ENCODE results near the gene S100B.

The S100B gene

DNA sequence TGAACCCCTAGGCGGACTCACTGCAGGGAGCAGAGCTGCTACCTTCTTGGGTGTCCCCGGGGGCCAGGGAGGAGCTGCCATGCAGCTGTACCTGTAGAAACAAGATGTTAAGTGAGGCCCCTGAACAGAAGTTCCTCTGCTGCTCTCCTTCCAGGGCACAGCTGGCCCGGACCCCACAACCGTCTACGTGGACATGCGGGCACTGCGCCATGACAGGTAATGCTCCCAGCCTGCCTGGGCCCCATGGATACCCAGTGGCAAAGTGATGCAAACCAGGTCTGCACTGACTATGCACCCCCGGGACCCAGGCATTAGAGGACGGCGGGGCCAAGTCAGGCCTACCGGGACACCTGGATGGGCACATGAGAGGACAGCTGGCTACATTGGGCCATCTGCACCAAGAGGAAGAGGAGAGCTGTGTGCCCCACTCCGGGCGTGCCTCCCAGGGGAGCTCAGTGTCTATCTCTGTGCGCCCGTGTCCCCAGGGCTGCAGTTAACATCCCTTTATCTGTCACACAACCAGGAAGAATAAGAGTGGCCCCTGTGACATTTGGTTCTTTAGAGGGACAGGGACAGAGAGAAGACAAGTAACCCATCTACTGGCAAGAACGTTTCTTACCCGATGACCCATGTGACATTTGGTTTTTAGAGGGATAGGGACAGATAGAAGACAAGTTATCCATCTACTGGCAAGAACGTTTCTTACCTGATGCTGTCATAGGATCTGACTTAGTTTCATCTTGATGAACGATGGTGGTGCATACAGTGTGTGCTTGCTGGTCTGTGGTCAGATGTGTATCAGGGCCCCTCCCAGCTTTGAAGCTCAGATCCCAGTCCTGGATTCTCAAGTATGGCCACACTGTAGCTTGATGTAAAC is 44.1 kb downstream of the S100B start:
- no peak for DNase-seq (ENCODE audit: low spot score)

GRCh38 chr21:46559291-46559983 is 45.4 kb downstream of the S100B start:
- no peak for DNase-seq (ENCODE audit: low spot score)

- DNase-seq (ENCODE audit: low spot score) = no peak
These were observed 46.9 kb downstream of the S100B start for GRCh38 chr21:46557919-46558392.

DNA sequence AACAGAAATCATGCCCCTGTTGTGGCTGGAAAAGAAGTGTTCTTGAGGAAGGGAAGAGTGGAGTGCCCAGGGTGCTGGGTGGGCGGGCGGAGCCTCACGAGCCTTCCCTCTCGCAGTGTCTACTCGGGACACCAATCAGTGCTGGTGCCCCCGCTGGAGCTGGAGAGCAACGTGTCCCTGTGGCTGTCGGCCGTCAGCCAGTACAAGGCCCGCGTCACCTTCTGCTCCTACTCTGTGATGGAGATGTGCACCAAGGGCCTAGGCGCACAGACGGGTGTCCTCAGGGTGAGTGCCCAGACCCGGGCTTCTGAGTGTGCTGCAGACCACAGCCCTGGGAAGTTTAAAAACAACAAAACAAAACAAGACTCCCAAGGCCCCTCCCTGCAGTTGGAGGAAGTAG is 47.4 kb downstream of the S100B start:
- no peak for DNase-seq (ENCODE audit: low spot score)

GRCh38 chr21:46556802-46557201 is 48.1 kb downstream of the S100B start:
- no peak for DNase-seq (ENCODE audit: low spot score)

- DNase-seq (ENCODE audit: low spot score) = no peak
These were observed 49.2 kb downstream of the S100B start for GRCh38 chr21:46555678-46556077.

DNA sequence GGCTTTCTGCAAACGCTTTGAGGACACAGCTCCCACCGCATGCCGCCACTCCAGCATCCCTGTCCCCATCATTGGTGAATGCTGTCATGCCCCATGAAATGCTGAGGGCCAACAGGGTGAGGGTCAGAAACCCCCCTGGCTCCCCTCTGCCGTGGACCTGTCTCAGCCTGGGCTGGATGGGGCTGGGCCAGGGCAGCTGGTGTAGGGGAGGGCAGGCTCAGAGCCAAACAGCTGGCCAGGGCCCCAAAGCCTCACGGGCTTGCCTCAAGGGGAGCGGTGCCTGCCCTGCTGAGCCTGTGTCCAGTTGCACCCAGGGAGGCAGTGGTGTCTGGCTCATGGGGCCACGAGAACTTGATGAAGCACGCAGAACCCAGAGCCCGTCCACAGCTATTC is 49.7 kb downstream of the S100B start:
- DNase-seq (ENCODE audit: low spot score) = no peak

DNA sequence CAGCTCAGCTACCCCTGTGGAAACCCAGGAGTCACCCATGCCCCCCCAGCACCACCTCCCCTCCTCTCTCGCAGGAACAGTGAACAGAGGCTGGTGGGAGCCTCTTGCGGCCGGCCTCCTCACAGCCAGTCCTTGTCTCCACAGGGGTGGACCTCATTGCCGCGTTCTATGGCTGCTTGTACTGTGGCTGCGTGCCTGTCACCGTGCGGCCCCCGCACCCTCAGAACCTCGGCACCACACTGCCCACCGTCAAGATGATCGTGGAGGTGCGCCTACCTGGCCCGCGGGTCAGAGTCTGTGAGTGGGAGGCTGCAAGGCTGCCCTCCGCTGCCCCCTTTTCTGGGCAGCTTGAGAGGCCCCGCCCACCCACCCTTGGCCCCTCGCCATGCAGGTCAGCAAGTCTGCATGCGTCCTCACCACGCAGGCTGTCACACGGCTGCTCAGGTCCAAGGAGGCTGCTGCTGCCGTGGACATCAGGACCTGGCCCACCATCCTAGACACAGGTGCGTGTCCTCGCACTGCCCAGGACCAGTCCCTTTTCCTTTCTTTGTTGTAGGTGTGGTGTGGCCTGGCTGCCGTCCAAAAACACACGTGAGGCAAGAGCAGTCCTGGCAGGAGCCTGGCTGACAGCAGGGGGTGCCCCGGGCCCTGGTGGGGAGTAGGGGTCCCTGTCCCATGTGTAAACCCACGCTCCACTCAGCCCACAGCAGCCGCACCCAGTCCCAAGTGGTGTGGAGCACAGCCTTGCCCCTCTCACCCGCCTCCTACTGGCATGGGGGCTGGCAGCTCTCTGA is 50.3 kb downstream of the S100B start:
- DNase-seq (ENCODE audit: low spot score) = no peak

- DNase-seq (ENCODE audit: low spot score) = no peak
These were observed 50.9 kb downstream of the S100B start for GRCh38 chr21:46553993-46554392.

DNA sequence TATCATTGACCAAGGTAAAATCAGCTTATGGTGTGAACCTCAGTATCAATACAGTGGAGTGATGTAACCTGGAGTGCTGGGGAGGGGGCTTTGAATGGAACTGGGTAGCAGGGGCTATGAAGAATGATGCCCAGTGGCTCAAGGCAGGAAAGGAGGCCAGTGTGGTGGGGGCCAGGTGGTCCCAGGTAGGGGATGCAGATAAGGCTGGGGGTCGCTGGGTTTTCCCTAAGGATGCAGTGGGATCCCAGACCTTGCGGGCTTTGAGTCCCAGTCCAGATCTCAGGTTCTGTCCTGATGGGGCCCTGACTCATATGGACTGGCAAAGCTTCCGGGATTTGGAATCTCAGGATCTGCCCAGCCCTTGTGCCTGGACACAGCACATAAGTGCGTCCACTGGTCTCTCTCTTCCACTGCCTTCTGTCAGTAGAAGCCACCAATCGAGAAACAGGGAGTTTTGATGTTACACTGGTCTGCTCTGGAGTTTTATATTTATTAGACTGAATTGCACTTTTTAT is 52.0 kb downstream of the S100B start:
- no peak for DNase-seq (ENCODE audit: low spot score)

DNA sequence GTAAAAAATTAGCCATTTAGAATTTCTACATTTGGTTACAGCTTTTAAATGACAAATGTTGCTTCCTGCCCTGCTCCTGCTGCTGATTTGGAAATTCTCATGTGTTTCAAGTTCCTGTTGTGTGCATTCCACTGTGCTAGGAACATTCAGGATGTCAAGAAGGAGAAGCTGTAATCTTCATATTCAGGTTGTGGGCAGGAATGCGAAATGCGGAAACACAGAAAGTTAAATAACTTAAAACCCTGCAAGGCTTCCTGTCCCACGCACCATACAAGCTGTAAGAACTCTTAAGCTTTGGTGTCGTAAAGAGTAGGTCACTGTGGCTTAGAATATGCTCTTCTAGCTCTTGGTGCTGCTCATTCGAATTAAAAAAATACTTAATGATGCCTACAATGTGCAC is 52.6 kb downstream of the S100B start:
- DNase-seq (ENCODE audit: low spot score) = no peak

DNA sequence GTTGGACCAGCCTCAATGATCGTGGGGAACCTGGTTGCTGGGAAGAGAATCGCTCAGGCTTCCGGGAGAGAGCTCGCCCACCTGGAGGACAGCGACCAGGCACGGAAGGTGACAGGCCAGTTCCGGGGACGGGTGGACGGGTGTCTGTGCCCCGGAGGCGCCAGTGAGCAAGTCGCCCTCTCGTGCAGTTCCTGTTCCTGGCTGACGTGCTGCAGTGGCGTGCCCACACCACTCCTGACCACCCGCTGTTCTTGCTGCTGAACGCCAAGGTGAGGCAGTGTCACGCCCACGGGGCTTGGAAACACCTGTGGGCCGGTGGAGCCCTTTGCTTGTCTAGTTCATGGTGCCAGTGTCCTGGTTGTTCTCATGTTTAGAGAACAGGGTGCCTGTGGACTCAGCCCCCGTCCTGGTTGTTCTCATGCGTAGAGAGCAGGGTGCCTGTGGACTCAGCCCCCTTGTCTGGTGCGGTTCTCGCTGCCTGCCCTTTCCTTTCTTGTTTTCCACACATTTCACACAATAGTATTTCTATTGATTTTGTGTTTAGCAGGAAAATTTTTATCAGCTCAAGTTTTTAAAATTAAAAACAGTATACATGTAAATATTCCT is 53.1 kb downstream of the S100B start:
- no peak for DNase-seq (ENCODE audit: low spot score)

DNA sequence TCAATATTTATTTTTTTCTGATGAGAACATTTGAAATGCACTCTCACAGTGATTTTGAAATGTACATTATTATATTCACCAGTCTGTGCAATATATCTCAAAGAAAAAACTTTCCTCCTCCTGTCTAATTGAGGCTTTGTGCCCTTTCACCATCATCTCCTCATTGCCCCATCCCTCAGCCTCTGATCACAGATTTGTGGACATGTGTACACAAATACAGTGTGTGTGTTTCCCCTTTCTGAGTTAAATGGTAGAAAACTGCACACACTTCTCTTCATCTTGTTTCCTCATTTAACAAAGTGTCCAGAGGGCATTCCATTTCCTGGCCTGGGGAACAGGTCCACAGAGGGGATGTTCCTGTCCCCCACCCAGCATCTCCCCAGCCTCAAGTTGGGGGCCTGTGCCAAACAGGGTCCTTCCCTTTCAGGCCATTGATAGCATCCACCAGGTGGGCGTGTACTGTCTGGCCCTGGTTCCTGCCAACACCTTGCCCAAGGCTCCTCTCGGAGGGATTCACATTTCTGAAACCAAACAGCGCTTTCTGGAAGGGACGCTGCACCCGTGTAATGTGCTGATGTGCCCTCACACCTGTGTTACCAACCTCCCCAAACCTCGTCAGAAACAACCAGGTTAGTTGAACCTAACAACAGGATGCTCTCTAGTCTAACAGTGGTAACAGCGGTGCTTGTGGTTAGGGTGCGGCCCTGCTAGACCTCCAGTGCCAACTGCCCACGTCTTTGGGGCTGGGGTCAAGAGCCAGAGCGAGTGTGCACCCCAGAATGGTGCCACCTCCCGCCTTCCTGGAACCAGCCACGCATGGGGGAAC is 54.6 kb downstream of the S100B start:
- no peak for DNase-seq (ENCODE audit: low spot score)

DNA sequence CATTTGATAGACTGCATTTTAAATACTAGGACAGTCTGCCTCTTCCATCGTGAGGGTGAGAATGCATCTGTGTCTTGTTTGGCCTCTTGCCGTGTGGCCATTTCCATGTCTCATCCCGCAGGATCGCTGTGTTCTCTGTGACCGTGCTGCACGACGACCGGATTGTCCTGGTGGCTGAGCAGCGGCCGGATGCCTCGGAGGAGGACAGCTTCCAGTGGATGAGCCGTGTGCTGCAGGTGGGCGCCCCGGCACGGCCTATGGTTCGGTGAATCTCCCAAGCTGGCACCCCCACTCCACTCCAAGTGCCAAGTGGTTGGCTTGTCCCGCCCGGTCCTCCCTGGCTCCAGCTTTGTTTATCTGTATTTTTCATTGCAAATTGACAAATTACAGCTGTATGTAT is 55.2 kb downstream of the S100B start:
- no peak for DNase-seq (ENCODE audit: low spot score)
